ENCODE results near the gene DENND5A. TPM values are rescaled to one million over a fixed set of nuclear protein-coding genes. Genes with fewer than 3 reads are reported as not detected.

Gene DENND5A
- total and polyA plus RNA-seq, 9 of the 15 experiments (the other 6 are each of a cell fraction or from before 2014, with no cell fraction given), result 11.7 to 130 (median 46.3) TPM

DNA sequence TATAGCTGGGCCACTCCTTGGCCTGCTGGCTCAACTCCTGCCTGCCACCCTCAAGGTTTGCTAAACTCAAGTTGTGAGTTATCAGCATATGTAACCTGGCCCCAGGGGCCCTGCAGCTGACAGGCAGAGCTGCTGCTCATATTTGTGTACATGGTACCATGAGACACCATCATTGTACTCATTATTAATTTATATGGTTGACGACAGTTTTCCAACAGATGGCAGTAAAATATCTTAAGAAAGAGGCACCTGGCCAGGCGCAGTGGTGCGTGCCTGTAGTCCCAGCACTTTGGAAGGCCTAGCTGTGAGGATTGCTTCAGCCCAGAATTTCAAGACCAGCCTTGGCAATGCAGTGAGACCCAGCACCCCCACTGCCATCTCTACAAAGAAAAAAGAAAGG lies 11.4 kb upstream of the DENND5A start (continued):
- TF ChIP-seq, protein P1, sequence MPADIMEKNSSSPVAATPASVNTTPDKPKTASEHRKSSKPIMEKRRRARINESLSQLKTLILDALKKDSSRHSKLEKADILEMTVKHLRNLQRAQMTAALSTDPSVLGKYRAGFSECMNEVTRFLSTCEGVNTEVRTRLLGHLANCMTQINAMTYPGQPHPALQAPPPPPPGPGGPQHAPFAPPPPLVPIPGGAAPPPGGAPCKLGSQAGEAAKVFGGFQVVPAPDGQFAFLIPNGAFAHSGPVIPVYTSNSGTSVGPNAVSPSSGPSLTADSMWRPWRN (IDR thresholded peaks at IDR 0.05; ENCODE audit: low read depth), result no peak

DNA sequence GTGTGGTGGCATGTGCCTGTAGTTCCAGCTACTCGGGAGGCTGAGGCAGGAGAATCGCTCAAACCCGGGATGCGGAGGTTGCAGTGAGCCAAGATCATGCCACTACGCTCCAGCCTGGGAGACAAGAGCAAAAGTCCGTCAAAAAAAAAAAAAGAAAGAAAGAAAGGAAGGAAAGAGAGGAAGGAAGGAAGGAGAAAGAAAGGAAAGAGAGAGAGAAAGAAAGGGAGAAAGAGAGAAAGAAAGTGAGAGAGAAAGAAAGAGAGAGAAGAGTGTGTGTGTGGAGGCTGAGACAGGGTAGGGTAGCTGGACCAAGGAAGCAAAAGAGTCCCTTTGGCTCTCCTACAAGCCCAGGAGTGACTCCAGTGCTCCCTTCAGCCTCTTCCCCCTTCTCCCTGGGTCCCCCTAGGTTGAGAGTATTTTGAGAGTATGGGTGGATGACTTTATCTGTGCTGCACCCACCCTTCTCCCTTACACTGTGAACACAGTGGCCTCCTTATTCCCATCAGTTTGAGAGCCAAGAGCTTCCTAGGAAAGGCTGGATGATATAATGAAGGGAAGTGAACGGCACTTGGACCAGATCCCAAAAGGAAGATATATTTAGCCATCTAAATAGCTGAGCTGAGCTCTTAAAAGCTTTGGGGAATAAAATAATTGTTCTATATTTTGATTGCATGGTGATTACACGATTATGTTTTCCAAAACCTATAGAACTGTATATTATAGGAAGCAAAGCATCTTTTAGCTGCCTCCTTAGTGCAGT lies 9.5 kb upstream of the DENND5A start:
- Histone ChIP-seq H3K4me1 (replicated peaks in 1 of 2; ENCODE audit: control insufficient read depth in 2 of 2, insufficient read depth in 2 of 2, low read length in 2 of 2) (no peaks in the 10 kb centered on the region), H4K20me1 (replicated peaks; ENCODE audit: control insufficient read depth, insufficient read depth, low read length) (no peaks in the 10 kb centered on the region), H3K4me3 (no peak overlapping the region), H3K9ac (ENCODE audit: insufficient read depth in 1 of 2, low read depth in 2 of 2, low read length in 2 of 2) (no peak overlapping the region), H3K9me1 (ENCODE audit: control insufficient read depth, insufficient read depth, low read length) (no peaks in the 10 kb centered on the region), H3K4me2 (ENCODE audit: insufficient read depth, low read length) (no peak overlapping the region), H3K36me3 (ENCODE audit: control insufficient read depth, insufficient read depth, low read length) (no peaks in the 10 kb centered on the region), H2AFZ (ENCODE audit: low read depth, low read length) (no peak overlapping the region), H3K9me3 (replicated peaks; ENCODE audit: control insufficient read depth, insufficient read depth, low read depth, low read length) (no peaks in the 10 kb centered on the region), H3K79me2 (ENCODE audit: control insufficient read depth, insufficient read depth, low read length) (no peaks in the 10 kb centered on the region), H3K27ac (ENCODE audit: extremely low read depth, low read depth, low read length) (no peak overlapping the region), H3K27me3 (ENCODE audit: control insufficient read depth in 2 of 2, insufficient read depth in 2 of 2, low read length in 2 of 2) (no peaks in the 10 kb centered on the region)
- DNase-seq (ENCODE audit: extremely low read depth in 1 of 4, low spot score in 3 of 4), result no peak
- no peak for TF ChIP-seq ELF4 (CRISPR knock-in tag; IDR thresholded peaks at IDR 0.05)
- TF ChIP-seq, protein P2, sequence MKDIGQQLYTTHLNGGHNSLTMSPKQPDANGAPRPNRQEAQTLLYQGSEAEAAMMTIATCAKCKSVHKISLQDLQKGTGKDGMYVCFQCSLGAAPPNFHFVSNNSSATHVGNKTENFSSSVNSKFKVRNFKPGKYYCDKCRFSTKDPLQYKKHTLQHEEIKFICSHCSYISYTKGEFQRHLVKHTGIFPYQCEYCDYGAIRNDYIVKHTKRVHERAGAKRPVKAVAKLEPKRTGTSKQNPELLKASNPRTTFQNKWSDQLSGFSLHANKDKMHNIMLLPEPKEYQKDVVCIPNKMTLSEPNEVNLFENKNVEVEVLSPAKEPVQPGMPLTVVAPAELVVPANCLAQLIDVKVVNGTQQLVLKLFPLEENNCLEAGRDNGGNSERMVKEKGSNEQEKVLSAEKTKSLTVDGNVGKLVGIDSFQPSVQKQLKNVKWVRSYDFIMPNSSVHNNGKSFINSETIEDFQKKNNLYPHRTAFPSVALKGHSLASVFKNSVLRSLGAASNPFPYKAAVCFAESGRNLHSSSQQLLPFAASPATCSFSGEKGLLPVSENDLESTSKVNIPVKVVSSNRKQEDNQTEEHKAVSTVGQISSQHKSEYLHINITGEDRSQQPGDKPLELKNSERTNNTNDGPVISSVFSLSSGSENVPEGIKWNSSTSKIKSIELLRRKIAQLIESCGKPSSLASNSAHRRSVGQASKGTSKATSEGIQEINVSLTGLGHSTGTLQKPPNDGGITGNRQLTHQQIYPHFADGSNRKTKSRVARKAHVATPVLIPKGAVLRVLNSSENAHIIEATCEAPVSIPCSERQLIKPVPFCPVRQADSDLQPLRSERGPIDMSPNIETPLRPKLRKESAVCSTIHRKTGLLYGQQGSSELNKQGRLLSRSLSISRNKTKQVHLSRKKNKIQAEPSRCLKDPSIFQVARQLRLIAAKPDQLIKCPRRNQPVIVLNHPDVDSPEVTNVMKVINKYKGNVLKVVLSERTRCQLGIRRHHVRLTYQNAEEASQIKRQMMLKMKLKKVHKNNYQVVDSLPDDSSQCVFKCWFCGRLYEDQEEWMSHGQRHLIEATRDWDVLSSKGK (CRISPR knock-in tag; IDR thresholded peaks at IDR 0.05), result no peak
- TF ChIP-seq, protein P3, sequence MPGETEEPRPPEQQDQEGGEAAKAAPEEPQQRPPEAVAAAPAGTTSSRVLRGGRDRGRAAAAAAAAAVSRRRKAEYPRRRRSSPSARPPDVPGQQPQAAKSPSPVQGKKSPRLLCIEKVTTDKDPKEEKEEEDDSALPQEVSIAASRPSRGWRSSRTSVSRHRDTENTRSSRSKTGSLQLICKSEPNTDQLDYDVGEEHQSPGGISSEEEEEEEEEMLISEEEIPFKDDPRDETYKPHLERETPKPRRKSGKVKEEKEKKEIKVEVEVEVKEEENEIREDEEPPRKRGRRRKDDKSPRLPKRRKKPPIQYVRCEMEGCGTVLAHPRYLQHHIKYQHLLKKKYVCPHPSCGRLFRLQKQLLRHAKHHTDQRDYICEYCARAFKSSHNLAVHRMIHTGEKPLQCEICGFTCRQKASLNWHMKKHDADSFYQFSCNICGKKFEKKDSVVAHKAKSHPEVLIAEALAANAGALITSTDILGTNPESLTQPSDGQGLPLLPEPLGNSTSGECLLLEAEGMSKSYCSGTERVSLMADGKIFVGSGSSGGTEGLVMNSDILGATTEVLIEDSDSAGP (CRISPR knock-in tag; IDR thresholded peaks at IDR 0.05), result no peak
- TF ChIP-seq NFYB (IDR thresholded peaks at IDR 0.05; ENCODE audit: extremely low read depth, insufficient read length), result no peak
- no peak for TF ChIP-seq SMAD3 (CRISPR knock-in tag; conservative IDR thresholded peaks at IDR 0.05)
- no peak for TF ChIP-seq CBFA2T2 (conservative IDR thresholded peaks at IDR 0.05)
- peak; percentile 63 for TF ChIP-seq ARHGAP35 (IDR thresholded peaks at IDR 0.05; ENCODE audit: partially characterized antibody)
- TF ChIP-seq, protein P4, sequence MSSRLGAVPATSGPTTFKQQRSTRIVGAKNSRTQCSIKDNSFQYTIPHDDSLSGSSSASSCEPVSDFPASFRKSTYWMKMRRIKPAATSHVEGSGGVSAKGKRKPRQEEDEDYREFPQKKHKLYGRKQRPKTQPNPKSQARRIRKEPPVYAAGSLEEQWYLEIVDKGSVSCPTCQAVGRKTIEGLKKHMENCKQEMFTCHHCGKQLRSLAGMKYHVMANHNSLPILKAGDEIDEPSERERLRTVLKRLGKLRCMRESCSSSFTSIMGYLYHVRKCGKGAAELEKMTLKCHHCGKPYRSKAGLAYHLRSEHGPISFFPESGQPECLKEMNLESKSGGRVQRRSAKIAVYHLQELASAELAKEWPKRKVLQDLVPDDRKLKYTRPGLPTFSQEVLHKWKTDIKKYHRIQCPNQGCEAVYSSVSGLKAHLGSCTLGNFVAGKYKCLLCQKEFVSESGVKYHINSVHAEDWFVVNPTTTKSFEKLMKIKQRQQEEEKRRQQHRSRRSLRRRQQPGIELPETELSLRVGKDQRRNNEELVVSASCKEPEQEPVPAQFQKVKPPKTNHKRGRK (tag; IDR thresholded peaks at IDR 0.05), result peak; percentile 51; the same call in 1 of the 2 replicates
- TF ChIP-seq CBFB (CRISPR knock-in tag; IDR thresholded peaks at IDR 0.05), result no peak
- in situ Hi-C loops (cut with MboI), result no loop called here
- peak; percentile 38; the same call in 1 of the 3 replicates for ATAC-seq
- BruUV-seq (replicated peaks), result no TSS peak
- POLR2A ChIA-PET, result interaction anchor here (0.6 to 2.0 kb wide), 5 partner anchors 8 to 31 kb away, joined by 3 to 12 read pairs (median 4); partner anchors contain the start of gene DENND5A
- CTCF ChIA-PET (ENCODE audit: low intra/inter-chr PET ratio), result no interaction called here
- WGBS (ENCODE audit: insufficient coverage, low coverage, missing lambda C conversion rate), result 27% methylated on average over 5 of the region's 8 CpGs
- intact Hi-C loops (cut with micrococcal nuclease), result loop anchor here (10.0 kb wide), 1 partner anchor 230 kb away; no protein-coding TSS in a partner anchor
- no peak for FAIRE-seq
